Thymus (tissue), 11 donors: ENCODE results near the gene OFD1. TPM values are rescaled to one million over a fixed set of nuclear protein-coding genes. Genes with fewer than 3 reads are reported as not detected.

ENCODE experiments used
- DNase-seq, 9 donors: peaks; one replicate each; pipeline ENCODE4 v3.0.0-alpha.2; 2013; ENCODE audit warnings: low spot score in 9 of 9, low read depth in 6 of 9, missing footprints in 1 of 9
- H3K27ac ChIP-seq, 2 donors: one replicate each; pipeline ENCODE4 v1.5.1; 2013; ENCODE audit warnings: control low read depth in 1 of 2, low read depth in 1 of 2, low read length in 1 of 2, mild to moderate bottlenecking in 1 of 2, moderate library complexity in 1 of 2
- H3K27me3 ChIP-seq, 2 donors: one replicate each; pipeline ENCODE4 v1.5.1; 2013; ENCODE audit warnings: low read length in 1 of 2; ENCODE audit not compliant: control insufficient read depth in 2 of 2, insufficient read depth in 1 of 2
- H3K36me3 ChIP-seq, 2 donors: one replicate each; pipeline ENCODE4 v1.5.1; 2013; ENCODE audit warnings: low read length in 1 of 2, mild to moderate bottlenecking in 1 of 2, moderate library complexity in 1 of 2; ENCODE audit not compliant: control insufficient read depth in 2 of 2, insufficient read depth in 2 of 2
- H3K4me1 ChIP-seq, 2 donors: one replicate each; pipeline ENCODE4 v1.5.1; 2013; ENCODE audit warnings: low read length in 2 of 2; ENCODE audit not compliant: control insufficient read depth in 2 of 2, insufficient read depth in 2 of 2
- H3K4me3 ChIP-seq, 2 donors: one replicate each; pipeline ENCODE4 v1.5.1; 2013; ENCODE audit warnings: low read length in 2 of 2, control low read depth in 1 of 2, mild to moderate bottlenecking in 1 of 2
- H3K9me3 ChIP-seq, 2 donors: one replicate each; pipeline ENCODE4 v1.5.1; 2013; ENCODE audit warnings: low read length in 1 of 2, mild to moderate bottlenecking in 1 of 2; ENCODE audit not compliant: control insufficient read depth in 2 of 2, insufficient read depth in 1 of 2
- WGBS: extraction: QIAGEN DNeasy Blood & Tissue Kit; methylation state at CpG from one replicate; pipeline ENCODE4 v1.1.7; 2013; 5-methylcytosine and 5-hydroxymethylcytosine counted together
- polyA plus RNA-seq: library from polyadenylated mRNA; stranded (reverse); fragments of 200-250 nt; gene quantifications from one replicate; pipeline ENCODE4 v1.2.3, GENCODE V29; 2013
- total RNA-seq: library from RNA; stranded (reverse); fragments of 120-200 nt; gene quantifications from one replicate; pipeline ENCODE4 v1.2.4, GENCODE V29; 2013
- donor health status: healthy.

Gene OFD1
- total and polyA plus RNA-seq, 2 donors, result 30.3 to 137 TPM

DNA sequence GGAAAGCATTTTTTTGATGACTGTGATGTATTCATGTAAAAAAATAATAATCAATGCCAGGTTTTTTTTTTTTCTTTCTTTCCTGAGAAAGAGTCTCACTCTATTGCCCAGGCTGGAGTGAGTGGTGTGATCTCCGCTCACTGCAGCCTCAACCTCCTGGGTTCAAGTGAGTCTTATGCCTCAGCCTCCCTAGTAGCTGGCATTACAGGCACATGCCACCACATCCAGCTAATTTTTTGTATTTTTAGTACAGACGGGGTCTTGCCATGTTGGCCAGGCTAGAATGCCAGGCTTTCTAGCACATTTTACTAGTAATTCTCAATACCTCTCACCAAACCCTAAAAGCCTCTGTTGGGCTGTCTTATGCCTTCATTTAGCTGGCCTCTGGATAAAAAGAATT, 56.6 kb downstream of the OFD1 start:
- no peak for DNase-seq
- Histone ChIP-seq H3K4me1 (no peaks in the 10 kb centered on the region), H3K9me3 (no peaks in the 10 kb centered on the region), H3K27ac (no peak overlapping the region), H3K27me3 (no peaks in the 10 kb centered on the region), H3K36me3 (no peaks in the 10 kb centered on the region), H3K4me3 (no peak overlapping the region)
- WGBS, result 94% methylated on average over 2 of the region's 2 CpGs

DNA sequence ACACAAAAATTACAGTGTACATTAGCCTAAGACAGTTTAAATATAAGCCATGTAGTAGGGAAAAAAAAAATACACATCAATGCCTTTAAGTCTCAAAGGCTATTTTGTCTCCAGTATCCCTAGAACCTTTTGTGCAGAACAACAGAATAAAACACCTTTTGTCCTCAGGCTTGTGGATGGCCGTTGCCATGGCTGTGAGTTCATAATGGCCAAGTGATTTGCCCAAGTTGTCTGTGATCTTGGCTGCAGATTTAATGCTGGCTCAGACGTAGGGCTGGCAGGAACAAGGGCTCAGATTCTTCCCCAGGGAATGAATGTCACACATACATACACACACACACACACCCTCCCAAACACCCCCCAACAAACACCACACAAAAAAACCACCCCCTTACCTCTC, 57.0 kb downstream of the OFD1 start:
- Histone ChIP-seq H3K27ac (no peak overlapping the region), H3K4me1 (no peaks in the 10 kb centered on the region), H3K4me3 (no peak overlapping the region), H3K27me3 (no peaks in the 10 kb centered on the region), H3K9me3 (no peaks in the 10 kb centered on the region), H3K36me3 (no peaks in the 10 kb centered on the region)
- DNase-seq, result no peak
- WGBS, result 93% methylated on average over 2 of the region's 2 CpGs

DNA sequence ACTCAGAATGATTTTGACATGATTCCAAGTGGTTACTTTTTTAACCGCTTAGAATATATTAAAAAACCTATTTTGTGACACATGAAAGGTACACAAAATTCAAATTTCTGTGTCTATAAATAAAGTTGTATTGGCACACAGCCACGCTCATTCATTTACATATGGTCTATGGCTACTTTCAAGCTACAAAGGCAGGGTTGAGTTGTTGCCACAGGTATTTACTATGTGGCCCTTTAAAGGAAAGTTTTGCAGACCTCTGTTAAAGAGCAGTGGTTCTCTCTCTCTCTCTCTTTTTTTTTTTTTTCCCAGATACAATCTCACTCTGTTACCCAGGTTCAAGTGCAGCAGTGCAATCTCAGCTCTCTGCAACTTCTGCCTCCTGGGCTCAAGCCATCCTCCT, 59.3 kb downstream of the OFD1 start:
- no peak for DNase-seq
- WGBS, result 95% methylated on average over 2 of the region's 2 CpGs
- no peaks in the 10 kb centered on the region for H3K27me3 ChIP-seq
- H3K4me3 ChIP-seq, result no peak overlapping the region
- H3K4me1 ChIP-seq, result no peaks in the 10 kb centered on the region
- no peaks in the 10 kb centered on the region for H3K9me3 ChIP-seq
- H3K36me3 ChIP-seq, result no peaks in the 10 kb centered on the region
- no peak overlapping the region for H3K27ac ChIP-seq

DNA sequence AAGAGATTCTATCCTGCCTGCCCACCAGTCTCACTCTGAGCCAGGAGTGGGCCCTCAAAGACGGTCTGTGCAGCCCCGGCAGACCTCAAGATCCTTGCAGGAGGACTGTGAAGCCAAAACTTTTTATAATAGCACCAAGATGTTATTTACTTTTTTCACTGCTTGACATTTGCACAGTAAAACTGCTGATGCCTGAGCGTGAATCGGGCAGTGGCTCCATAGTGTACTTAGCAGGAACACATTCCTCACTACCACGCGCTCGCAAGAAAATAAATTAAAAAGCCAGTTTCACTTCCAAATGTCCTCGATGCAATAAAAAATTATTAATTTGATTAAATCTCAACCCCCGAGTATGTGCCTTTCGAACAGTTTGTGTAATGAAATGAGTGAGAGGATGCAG, 59.9 kb downstream of the OFD1 start:
- Histone ChIP-seq H3K4me1 (no peaks in the 10 kb centered on the region), H3K36me3 (no peaks in the 10 kb centered on the region)
- 98% methylated on average over 10 of the region's 10 CpGs for WGBS

DNA sequence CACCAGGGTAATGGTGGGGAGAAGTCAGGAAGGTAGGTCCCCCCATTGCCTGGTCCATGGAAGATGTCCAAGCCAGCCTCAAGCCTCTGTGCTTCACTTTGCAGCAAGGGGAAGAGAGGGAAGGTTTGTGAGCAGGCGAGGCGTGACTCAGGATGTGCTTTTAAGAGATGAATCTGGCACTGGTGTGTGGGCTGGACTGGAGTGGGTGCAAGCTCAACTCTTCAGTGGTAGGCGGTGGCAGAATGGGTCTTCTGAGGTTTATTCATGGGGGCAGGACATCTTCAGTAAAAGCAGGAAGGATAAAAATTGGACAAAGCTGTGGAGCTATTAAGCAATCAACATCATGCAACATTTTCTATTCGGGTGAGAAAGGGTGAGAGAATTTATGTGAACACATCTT, 63.0 kb downstream of the OFD1 start:
- Histone ChIP-seq H3K36me3 (no peaks in the 10 kb centered on the region), H3K27ac (no peak overlapping the region), H3K9me3 (no peaks in the 10 kb centered on the region), H3K4me1 (no peaks in the 10 kb centered on the region), H3K4me3 (no peak overlapping the region), H3K27me3 (no peaks in the 10 kb centered on the region)
- 98% methylated on average over 4 of the region's 4 CpGs for WGBS
- no peak for DNase-seq

More for the DNA sequence above, 59.9 kb downstream of the OFD1 start:
- Histone ChIP-seq H3K27me3 (no peaks in the 10 kb centered on the region), H3K27ac (no peak overlapping the region), H3K4me3 (no peak overlapping the region), H3K9me3 (no peaks in the 10 kb centered on the region)
- no peak for DNase-seq

DNA sequence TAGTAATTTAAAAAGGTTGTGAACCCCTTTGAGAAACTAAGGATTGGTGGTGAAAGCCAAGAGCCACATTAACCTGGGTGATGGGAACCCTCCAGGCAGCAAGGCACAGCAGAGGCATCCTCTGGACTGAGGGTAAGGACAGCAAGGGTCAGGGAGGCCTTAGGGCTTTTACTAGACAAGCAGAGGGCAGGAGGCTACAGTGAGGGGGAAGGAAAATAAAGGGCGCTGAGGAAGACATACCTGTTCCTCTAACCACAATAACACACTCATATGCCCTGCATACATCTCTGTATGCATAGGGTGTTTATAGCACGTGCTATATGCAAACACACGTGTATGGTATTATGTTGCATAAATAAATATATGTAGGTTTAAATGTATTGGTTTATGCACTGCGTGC, 63.6 kb downstream of the OFD1 start:
- DNase-seq, result no peak
- H3K9me3 ChIP-seq, result no peaks in the 10 kb centered on the region
- H3K27ac ChIP-seq, result no peak overlapping the region
- H3K36me3 ChIP-seq, result no peaks in the 10 kb centered on the region
- no peaks in the 10 kb centered on the region for H3K27me3 ChIP-seq
- H3K4me3 ChIP-seq, result no peak overlapping the region
- H3K4me1 ChIP-seq, result no peaks in the 10 kb centered on the region
- 97% methylated on average over 4 of the region's 4 CpGs for WGBS

DNA sequence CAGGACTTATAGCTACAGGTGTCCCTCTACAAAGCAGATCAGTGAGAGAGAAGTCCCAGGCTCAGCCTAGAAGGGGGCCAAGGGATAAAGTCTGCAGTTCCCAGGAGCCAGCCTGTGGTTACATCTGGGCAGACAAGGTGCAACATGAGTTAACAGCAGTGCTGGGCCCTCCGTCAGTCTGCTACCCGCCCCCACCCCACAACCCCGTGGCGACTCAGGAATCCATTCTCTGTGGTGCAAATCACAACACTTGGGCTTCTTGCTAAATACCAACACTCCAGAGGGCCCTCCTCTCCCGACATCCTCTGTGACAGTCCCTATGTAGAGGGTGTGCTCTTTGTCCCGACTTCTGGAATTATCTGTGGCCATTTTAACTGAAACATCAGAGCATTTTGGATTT, 68.6 kb downstream of the OFD1 start:
- Histone ChIP-seq H3K36me3 (no peaks in the 10 kb centered on the region), H3K4me3 (no peak overlapping the region), H3K27me3 (no peaks in the 10 kb centered on the region), H3K27ac (no peak overlapping the region), H3K4me1 (no peaks in the 10 kb centered on the region), H3K9me3 (no peaks in the 10 kb centered on the region)
- WGBS, result 87% methylated on average over 6 of the region's 6 CpGs
- DNase-seq, result no peak

DNA sequence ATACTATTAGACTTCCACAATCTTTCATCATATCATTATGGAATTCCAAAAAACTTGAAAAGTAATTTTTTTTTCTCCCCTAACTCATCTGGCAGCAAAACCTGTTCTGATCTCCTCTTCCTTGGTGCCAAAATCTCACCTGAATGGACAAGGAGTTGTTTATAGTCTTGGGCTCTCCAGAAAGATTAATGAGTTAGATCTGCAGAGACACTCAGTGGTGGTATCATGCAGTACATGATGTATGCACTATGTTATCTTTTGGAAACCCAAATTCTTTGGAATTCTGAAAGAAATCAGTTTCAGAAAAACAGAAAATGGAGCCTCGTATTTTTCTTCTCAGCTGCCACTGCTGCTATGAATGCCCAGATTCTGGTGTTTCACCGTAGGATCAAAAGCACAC, 70.7 kb downstream of the OFD1 start:
- Histone ChIP-seq H3K9me3 (no peaks in the 10 kb centered on the region), H3K4me3 (no peak overlapping the region), H3K4me1 (no peaks in the 10 kb centered on the region), H3K27ac (no peak overlapping the region), H3K27me3 (no peaks in the 10 kb centered on the region), H3K36me3 (no peaks in the 10 kb centered on the region)
- 99% methylated on average over 2 of the region's 2 CpGs for WGBS
- DNase-seq, result no peak

DNA sequence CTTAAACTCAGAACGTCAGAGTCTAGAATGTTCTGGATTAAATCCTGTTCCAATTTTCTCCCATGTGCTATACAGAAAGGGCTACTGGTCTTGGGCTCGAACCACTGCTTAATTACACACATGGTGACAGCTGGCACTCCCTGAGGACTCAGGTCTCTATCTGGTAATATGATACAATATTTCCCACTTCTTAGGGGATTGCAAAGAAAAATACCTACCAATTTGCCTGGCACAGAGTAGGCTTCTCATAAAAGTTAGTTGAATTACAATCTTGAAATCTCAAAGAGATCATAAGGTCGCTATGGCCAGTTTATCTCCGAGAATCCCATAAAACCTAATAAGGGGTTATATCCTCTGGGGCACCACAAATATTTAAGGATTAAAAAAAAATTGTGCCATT, 73.7 kb downstream of the OFD1 start:
- H3K4me3 ChIP-seq, result no peak overlapping the region
- no peaks in the 10 kb centered on the region for H3K4me1 ChIP-seq
- no peaks in the 10 kb centered on the region for H3K9me3 ChIP-seq
- H3K27me3 ChIP-seq, result no peaks in the 10 kb centered on the region
- WGBS, result 91% methylated on average over 4 of the region's 4 CpGs
- H3K36me3 ChIP-seq, result no peaks in the 10 kb centered on the region
- no peak overlapping the region for H3K27ac ChIP-seq
- no peak for DNase-seq

DNA sequence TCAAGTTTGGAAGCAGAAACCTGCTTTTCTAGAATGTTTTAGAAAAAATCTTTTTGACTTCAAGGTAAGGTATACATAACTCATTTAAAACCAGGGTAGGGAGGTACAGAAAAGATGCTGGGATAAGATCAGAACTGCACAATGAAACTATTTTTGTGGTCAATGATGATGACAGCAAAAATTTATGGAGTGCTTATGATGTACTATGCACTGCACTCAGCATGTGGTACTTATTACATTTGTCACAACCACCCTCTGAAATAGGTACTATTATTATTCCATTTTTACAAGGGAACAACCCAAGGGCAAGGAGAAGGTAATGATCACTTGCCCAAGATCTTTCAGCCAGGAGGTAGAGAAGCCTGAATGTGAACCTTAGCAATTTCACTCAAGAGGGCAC, 74.3 kb downstream of the OFD1 start:
- Histone ChIP-seq H3K9me3 (no peaks in the 10 kb centered on the region), H3K27ac (no peak overlapping the region), H3K36me3 (no peaks in the 10 kb centered on the region), H3K4me3 (no peak overlapping the region), H3K27me3 (no peaks in the 10 kb centered on the region), H3K4me1 (no peaks in the 10 kb centered on the region)
- DNase-seq, result no peak
